OCI-LY7 (cell line): Measurements from ENCODE around the gene MAD2L2. TPM values are rescaled to one million over a fixed set of nuclear protein-coding genes. Genes with fewer than 3 reads are reported as not detected.

Experiments
- BruUV-seq: library from RNA; stranded (reverse); fragments of 400-500 nt; replicated peaks from 2 replicates; lab custom pipeline; 2021; lab: Mats Ljungman, UMichigan
- CTCF ChIA-PET: fragments of 300-600 bp; sonication (Branson Sonifier 250); formaldehyde crosslinking; loops from one replicate; lab custom pipeline; 2022; ENCODE audit warnings: antibody characterized with exemption; ENCODE audit not compliant: unreplicated experiment; lab: Charles Lee
- POLR2A ChIA-PET: fragments of 300-600 bp; sonication (Branson Sonifier 250); formaldehyde crosslinking; loops from one replicate; lab custom pipeline; 2022; ENCODE audit warnings: antibody characterized with exemption; lab: Charles Lee
- DNase-seq: peaks from one replicate; pipeline ENCODE4 v3.0.0-alpha.2; 2015; ENCODE audit warnings: low spot score
- H2AFZ ChIP-seq: fragments of 200-600 bp; sonication (generic), shearing (Covaris generic); 2 replicates; pipeline ENCODE4 v1.6.1; 2014; ENCODE audit warnings: mild to moderate bottlenecking, antibody characterized with exemption, low read length, moderate library complexity
- H3K27ac ChIP-seq: fragments of 200-600 bp; sonication (generic); 2 replicates; pipeline ENCODE4 v1.5.1; 2014; ENCODE audit warnings: mixed run types, low read depth, mild to moderate bottlenecking, moderate library complexity, low read length, inconsistent platforms; ENCODE audit not compliant: poor library complexity, severe bottlenecking
- H3K36me3 ChIP-seq: fragments of 200-600 bp; sonication (generic); 2 replicates; pipeline ENCODE4 v1.6.1; 2014; ENCODE audit warnings: mild to moderate bottlenecking, antibody characterized with exemption, low read length, moderate library complexity, mixed read lengths; ENCODE audit not compliant: insufficient read depth
- H3K4me1 ChIP-seq: fragments of 200-600 bp; sonication (generic); 2 replicates; pipeline ENCODE4 v1.5.1; 2014; ENCODE audit warnings: mild to moderate bottlenecking, low read length; ENCODE audit not compliant: insufficient read depth, poor library complexity, severe bottlenecking
- H3K4me2 ChIP-seq: fragments of 200-600 bp; sonication (generic); 2 replicates; pipeline ENCODE4 v1.6.1; 2014; ENCODE audit warnings: mild to moderate bottlenecking, low read length
- H3K4me3 ChIP-seq: fragments of 200-600 bp; sonication (generic); 2 replicates; pipeline ENCODE4 v1.5.1; 2014; ENCODE audit warnings: mild to moderate bottlenecking, low read depth, low read length; ENCODE audit not compliant: poor library complexity, severe bottlenecking
- H3K79me2 ChIP-seq: fragments of 200-600 bp; sonication (generic); 2 replicates; pipeline ENCODE4 v1.6.1; 2016; ENCODE audit warnings: low read depth, mild to moderate bottlenecking, low read length, moderate library complexity, mixed read lengths; ENCODE audit not compliant: insufficient read depth
- H3K9me2 ChIP-seq: fragments of 200-600 bp; sonication (generic); 2 replicates; pipeline ENCODE4 v1.6.1; 2016; ENCODE audit warnings: mild to moderate bottlenecking, low read length, mixed read lengths; ENCODE audit not compliant: insufficient read depth
- H3K9me3 ChIP-seq: fragments of 200-600 bp; sonication (generic); 2 replicates; pipeline ENCODE4 v1.6.1; 2014; ENCODE audit warnings: mild to moderate bottlenecking, mixed run types, low read length, mixed read lengths
- H4K20me1 ChIP-seq: fragments of 200-600 bp; sonication (generic); 2 replicates; pipeline ENCODE4 v1.6.1; 2014; ENCODE audit warnings: mild to moderate bottlenecking, antibody characterized with exemption, low read length, moderate library complexity, mixed read lengths; ENCODE audit not compliant: insufficient read depth
- CTCF ChIP-seq: fragments of 200-600 bp; sonication (generic); conservative IDR thresholded peaks from 2 replicates; pipeline ENCODE4 v1.5.1; 2014; ENCODE audit warnings: mild to moderate bottlenecking, antibody characterized with exemption, low read length, moderate library complexity, mixed read lengths
- EZH2phosphoT487 ChIP-seq: fragments of 200-600 bp; sonication (generic); IDR thresholded peaks from 2 replicates; pipeline ENCODE4 v1.6.1; 2018; ENCODE audit warnings: low read depth, borderline replicate concordance, mild to moderate bottlenecking, mixed run types, antibody characterized with exemption, low read length, moderate library complexity, mixed read lengths
- intact Hi-C: fragments of 100-400 bp; cut with micrococcal nuclease; formaldehyde crosslinking; loops from one replicate; pipeline ENCODE4 v1.10.0; 2022; ENCODE audit not compliant: unreplicated experiment
- total RNA-seq, 2 experiments: library from RNA; depleted of rRNA in 1 of 2; stranded (reverse); fragments of >200 nt in 1 of 2; shearing (Covaris generic) in 1 of 2; gene quantifications; 2 replicates each; pipeline ENCODE4 v1.2.3, GENCODE V29; 2014 to 2022

Gene MAD2L2
- total RNA-seq, 2 experiments from 2014 or later: 89.7 to 144 TPM

DNA sequence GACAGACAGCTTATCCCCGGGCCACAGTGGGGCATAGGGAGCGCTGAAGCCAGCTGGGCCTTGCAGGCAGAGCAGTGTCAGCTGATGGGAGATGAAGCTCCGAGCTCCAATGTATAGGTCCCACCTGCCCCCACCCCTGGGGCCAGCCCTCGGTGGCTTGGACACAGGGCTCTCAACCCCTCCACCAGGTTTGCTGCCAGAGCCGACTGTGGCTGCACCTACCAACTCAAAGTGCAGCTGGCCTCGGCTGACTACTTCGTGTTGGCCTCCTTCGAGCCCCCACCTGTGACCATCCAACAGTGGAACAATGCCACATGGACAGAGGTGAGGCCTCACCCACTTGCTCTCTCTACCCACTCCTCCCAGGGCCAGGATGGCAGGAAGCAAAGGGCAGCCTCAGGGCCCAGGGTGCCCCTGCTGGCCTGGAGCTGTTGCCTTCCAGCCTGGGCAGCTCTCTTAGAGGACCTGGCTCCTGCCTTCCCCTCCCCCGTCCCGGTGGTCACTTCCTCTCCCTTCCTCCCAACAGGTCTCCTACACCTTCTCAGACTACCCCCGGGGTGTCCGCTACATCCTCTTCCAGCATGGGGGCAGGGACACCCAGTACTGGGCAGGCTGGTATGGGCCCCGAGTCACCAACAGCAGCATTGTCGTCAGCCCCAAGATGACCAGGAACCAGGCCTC is 7.7 kb downstream of the MAD2L2 start:
- TF ChIP-seq EZH2phosphoT487 (no peak), CTCF (no peak)
- Histone ChIP-seq H3K4me1 (no peaks in the 10 kb centered on the region), H3K4me2 (no peak overlapping the region), H2AFZ (no peak overlapping the region), H3K4me3 (no peak overlapping the region), H3K9me3 (no peaks in the 10 kb centered on the region), H3K79me2 (no peaks in the 10 kb centered on the region), H3K36me3 (peaks cover 49% of the 10 kb centered on the region), H3K27ac (no peak overlapping the region), H4K20me1 (no peaks in the 10 kb centered on the region), H3K9me2 (no peaks in the 10 kb centered on the region)
- BruUV-seq: no TSS peak
- no peak for DNase-seq
- intact Hi-C loops: no loop called here
- POLR2A ChIA-PET: interaction anchor here (0.5 kb wide), 1 partner anchor 10 kb away, joined by 3 read pairs; no protein-coding TSS in a partner anchor
- CTCF ChIA-PET: no interaction called here

DNA sequence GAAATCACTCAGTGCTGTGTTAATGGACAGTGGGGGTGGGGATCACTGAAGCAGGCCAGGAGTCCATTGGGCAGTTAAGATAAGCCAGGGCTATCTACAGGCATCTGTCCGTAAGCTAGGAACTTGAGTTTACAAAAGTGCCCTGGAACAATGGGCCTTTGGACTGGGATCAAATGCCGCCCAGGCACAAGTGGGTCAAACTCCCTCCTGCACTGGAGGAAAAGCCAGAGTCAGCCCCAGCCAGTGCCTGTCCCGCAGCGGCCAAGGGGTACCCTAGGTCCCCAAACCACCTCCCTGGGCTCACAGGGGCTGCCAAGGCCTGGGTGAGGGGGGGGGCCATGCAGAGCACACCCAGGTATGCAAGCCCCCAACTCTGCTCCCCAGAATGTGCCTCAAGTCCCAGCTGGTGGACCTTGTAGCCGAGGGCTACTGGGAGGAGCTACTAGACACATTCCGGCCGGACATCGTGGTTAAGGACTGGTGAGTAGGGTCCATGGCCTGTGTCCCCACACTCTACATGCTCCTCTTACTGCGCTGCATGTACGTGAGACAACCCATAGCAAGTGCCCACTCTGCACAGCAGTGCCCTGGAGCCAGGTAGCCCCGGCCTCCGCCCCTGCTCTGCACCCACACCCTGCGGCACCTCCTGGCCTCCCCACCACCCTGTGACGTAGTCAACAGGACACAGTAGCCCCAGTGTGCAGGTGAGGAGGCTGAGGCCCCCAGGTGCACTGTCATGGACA is 9.2 kb downstream of the MAD2L2 start:
- no peaks in the 10 kb centered on the region for H4K20me1 ChIP-seq
- no peak overlapping the region for H3K4me3 ChIP-seq
- H3K36me3 ChIP-seq: peaks cover 41% of the 10 kb centered on the region
- ChIA-PET POLR2A (no interaction called here), CTCF (no interaction called here)
- no TSS peak for BruUV-seq
- no peak overlapping the region for H2AFZ ChIP-seq
- TF ChIP-seq EZH2phosphoT487 (no peak), CTCF (no peak)
- DNase-seq: no peak
- H3K4me1 ChIP-seq: no peaks in the 10 kb centered on the region
- intact Hi-C loops: no loop called here
- H3K9me3 ChIP-seq: no peaks in the 10 kb centered on the region
- no peak overlapping the region for H3K27ac ChIP-seq
- no peaks in the 10 kb centered on the region for H3K9me2 ChIP-seq
- no peak overlapping the region for H3K4me2 ChIP-seq
- H3K79me2 ChIP-seq: no peaks in the 10 kb centered on the region

DNA sequence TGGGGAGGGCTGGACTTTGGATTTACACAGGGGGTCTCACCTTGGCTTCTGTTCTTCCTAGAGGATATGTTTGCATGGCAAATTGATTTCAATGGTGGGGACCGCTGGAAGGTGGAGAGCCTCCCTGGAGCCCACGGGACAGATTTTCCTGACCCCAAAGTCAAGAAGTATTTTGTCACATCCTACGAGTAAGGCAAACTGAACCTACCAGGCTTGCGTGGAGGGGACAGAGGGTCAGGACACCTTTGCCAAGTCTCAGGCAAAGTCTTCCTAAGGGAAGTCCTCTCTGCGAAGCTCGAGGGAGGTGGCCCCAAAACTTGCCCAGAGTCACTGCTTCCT is 9.8 kb downstream of the MAD2L2 start:
- no peaks in the 10 kb centered on the region for H3K79me2 ChIP-seq
- H4K20me1 ChIP-seq: no peaks in the 10 kb centered on the region
- peaks cover 36% of the 10 kb centered on the region for H3K36me3 ChIP-seq
- H3K4me2 ChIP-seq: no peak overlapping the region
- no peaks in the 10 kb centered on the region for H3K9me2 ChIP-seq
- TF ChIP-seq EZH2phosphoT487: no peak
- no peak for TF ChIP-seq CTCF
- no TSS peak for BruUV-seq
- H3K4me1 ChIP-seq: no peaks in the 10 kb centered on the region
- no peak for DNase-seq
- H3K9me3 ChIP-seq: no peaks in the 10 kb centered on the region
- CTCF ChIA-PET: no interaction called here
- H2AFZ ChIP-seq: no peak overlapping the region
- POLR2A ChIA-PET: no interaction called here
- no peak overlapping the region for H3K27ac ChIP-seq
- intact Hi-C loops: no loop called here
- H3K4me3 ChIP-seq: no peak overlapping the region
